MM.1S (cell line): ENCODE results near the gene SLC16A10.

Source experiments
- DNase-seq: peaks from one replicate; pipeline ENCODE4 v3.0.0-alpha.2; 2015
- H2AFZ ChIP-seq: fragments of 300-600 bp; sonication (generic); 2 replicates; pipeline ENCODE4 v1.6.0; 2016; ENCODE audit warnings: antibody characterized with exemption, low read length
- H3F3A ChIP-seq: fragments of 300-600 bp; sonication (generic); 2 replicates; pipeline ENCODE4 v1.6.1; 2016; ENCODE audit warnings: mild to moderate bottlenecking, antibody characterized with exemption, low read length, moderate library complexity, mixed read lengths; ENCODE audit not compliant: insufficient read depth
- H3K27ac ChIP-seq: fragments of 300-600 bp; sonication (generic); 2 replicates; pipeline ENCODE4 v1.5.1; 2016; ENCODE audit warnings: mild to moderate bottlenecking, low read length
- H3K27me3 ChIP-seq: fragments of 300-600 bp; sonication (generic); replicated peaks from 2 replicates; pipeline ENCODE4 v1.6.0; 2016; ENCODE audit warnings: low read length; ENCODE audit not compliant: insufficient read depth
- H3K36me3 ChIP-seq: fragments of 300-600 bp; sonication (generic); replicated peaks from 2 replicates; pipeline ENCODE4 v1.6.1; 2016; ENCODE audit warnings: mild to moderate bottlenecking, low read length, mixed read lengths; ENCODE audit not compliant: insufficient read depth
- H3K4me1 ChIP-seq: fragments of 300-600 bp; sonication (generic); 2 replicates; pipeline ENCODE4 v1.6.1; 2016; ENCODE audit warnings: low read length, mixed read lengths
- H3K4me2 ChIP-seq: fragments of 300-600 bp; sonication (generic); 2 replicates; pipeline ENCODE4 v1.6.0; 2016; ENCODE audit warnings: low read depth, low read length
- H3K4me3 ChIP-seq: fragments of 300-600 bp; sonication (generic); 2 replicates; pipeline ENCODE4 v1.5.1; 2016; ENCODE audit warnings: low read length, mixed read lengths
- H3K79me2 ChIP-seq: fragments of 300-600 bp; sonication (generic); 2 replicates; pipeline ENCODE4 v1.6.1; 2016; ENCODE audit warnings: mixed run types, low read length, mixed read lengths
- H3K9ac ChIP-seq: fragments of 300-600 bp; sonication (generic); 2 replicates; pipeline ENCODE4 v1.6.1; 2016; ENCODE audit warnings: low read length, mixed read lengths
- H3K9me2 ChIP-seq: fragments of 300-600 bp; sonication (generic); replicated peaks from 2 replicates; pipeline ENCODE4 v1.6.1; 2016; ENCODE audit warnings: mild to moderate bottlenecking, low read length, mixed read lengths; ENCODE audit not compliant: insufficient read depth
- H3K9me3 ChIP-seq: fragments of 300-600 bp; sonication (generic); replicated peaks from 2 replicates; pipeline ENCODE4 v1.6.1; 2016; ENCODE audit warnings: mild to moderate bottlenecking, low read length, mixed read lengths; ENCODE audit not compliant: insufficient read depth
- H4K20me1 ChIP-seq: fragments of 300-600 bp; sonication (generic); 2 replicates; pipeline ENCODE4 v1.6.1; 2016; ENCODE audit warnings: mild to moderate bottlenecking, low read length, moderate library complexity, mixed read lengths; ENCODE audit not compliant: insufficient read depth
- EZH2 ChIP-seq: fragments of 300-600 bp; sonication (generic); optimal IDR thresholded peaks from 2 replicates; pipeline ENCODE3; 2017; ENCODE audit warnings: low read depth, mild to moderate bottlenecking, antibody characterized with exemption, low read length, mixed read lengths
- EZH2phosphoT487 ChIP-seq: fragments of 300-600 bp; sonication (generic); IDR thresholded peaks from 2 replicates; pipeline ENCODE4 v1.6.1; 2018; ENCODE audit warnings: antibody characterized with exemption, low read length
- TF ChIP-seq, protein P1 (sequence below): fragments of 300-600 bp; sonication (generic); IDR thresholded peaks from 2 replicates; pipeline ENCODE4 v1.5.1; 2016; ENCODE audit warnings: antibody characterized with exemption, low read length, mixed read lengths

Gene SLC16A10

DNA sequence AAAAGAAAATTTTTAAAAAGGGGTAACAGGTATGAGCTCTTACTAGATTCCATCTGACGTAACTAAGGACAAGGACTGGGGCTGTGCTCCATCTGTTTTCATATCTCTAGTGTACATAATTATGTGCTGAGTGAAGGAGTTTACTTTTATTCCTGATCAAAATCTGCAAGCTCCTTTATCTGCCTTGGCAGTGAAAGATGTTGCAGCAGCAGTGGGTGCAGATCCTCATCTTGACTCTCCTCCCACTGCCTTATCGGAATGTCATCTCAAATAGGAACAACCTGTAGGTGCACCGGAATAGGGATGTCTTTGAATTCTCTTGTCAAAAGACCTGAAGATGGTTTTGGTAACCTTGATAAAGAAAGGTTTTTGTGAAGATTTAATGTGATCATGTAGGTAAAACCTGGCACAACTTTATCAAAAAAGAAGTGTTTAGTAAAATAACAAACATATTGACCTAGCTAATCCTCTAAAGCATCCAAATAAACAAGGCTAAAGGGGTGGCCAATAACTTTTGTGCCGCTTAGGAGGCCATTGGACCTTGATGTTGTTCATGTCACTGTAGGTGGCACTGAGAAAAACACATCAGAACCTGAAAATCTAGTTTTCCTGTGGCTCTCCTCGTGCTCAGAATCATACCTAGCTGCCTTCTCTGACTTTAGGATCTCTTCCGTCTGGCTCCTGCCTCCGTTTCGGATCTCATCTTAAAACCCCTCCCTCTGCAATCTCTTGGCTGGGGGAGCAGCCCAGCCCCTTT, 19.0 kb upstream of the SLC16A10 start:
- Histone ChIP-seq H3K4me1 (no peaks in the 10 kb centered on the region), H3K27me3 (no peaks in the 10 kb centered on the region), H3F3A (no peaks in the 10 kb centered on the region), H4K20me1 (no peaks in the 10 kb centered on the region), H3K79me2 (no peaks in the 10 kb centered on the region), H3K9me2 (no peaks in the 10 kb centered on the region), H3K4me3 (no peak overlapping the region), H3K9me3 (no peaks in the 10 kb centered on the region), H2AFZ (no peak overlapping the region), H3K27ac (no peak overlapping the region), H3K36me3 (no peaks in the 10 kb centered on the region), H3K4me2 (no peak overlapping the region), H3K9ac (no peak overlapping the region)
- no peak for DNase-seq
- TF ChIP-seq, protein P1, sequence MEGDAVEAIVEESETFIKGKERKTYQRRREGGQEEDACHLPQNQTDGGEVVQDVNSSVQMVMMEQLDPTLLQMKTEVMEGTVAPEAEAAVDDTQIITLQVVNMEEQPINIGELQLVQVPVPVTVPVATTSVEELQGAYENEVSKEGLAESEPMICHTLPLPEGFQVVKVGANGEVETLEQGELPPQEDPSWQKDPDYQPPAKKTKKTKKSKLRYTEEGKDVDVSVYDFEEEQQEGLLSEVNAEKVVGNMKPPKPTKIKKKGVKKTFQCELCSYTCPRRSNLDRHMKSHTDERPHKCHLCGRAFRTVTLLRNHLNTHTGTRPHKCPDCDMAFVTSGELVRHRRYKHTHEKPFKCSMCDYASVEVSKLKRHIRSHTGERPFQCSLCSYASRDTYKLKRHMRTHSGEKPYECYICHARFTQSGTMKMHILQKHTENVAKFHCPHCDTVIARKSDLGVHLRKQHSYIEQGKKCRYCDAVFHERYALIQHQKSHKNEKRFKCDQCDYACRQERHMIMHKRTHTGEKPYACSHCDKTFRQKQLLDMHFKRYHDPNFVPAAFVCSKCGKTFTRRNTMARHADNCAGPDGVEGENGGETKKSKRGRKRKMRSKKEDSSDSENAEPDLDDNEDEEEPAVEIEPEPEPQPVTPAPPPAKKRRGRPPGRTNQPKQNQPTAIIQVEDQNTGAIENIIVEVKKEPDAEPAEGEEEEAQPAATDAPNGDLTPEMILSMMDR, result no peak
- TF ChIP-seq EZH2phosphoT487, result no peak
- no peak for TF ChIP-seq EZH2

DNA sequence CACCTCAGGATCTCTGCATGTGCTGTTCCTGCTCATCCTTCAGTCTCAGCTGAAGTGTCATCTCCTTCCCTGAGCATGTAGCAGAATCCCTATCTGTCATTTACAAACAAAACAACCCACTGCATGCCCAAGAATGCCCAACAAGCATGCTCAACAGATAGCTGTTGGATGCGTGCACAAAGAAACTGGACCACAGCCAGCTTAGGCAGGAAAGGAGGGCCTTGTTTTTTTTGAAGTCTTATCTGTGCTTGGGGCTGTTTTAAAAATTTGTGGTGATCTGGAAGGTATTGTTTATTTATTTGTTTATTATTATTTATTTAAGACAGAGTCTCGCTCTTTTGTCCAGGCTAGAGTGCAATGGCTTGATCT, 18.5 kb upstream of the SLC16A10 start:
- Histone ChIP-seq H2AFZ (no peak overlapping the region), H3K79me2 (no peaks in the 10 kb centered on the region), H3K4me1 (no peaks in the 10 kb centered on the region), H3K9me3 (no peaks in the 10 kb centered on the region), H3K9ac (no peak overlapping the region), H3K36me3 (no peaks in the 10 kb centered on the region), H3F3A (no peaks in the 10 kb centered on the region), H4K20me1 (no peaks in the 10 kb centered on the region), H3K4me2 (no peak overlapping the region), H3K9me2 (no peaks in the 10 kb centered on the region), H3K27ac (no peak overlapping the region), H3K4me3 (no peak overlapping the region), H3K27me3 (no peaks in the 10 kb centered on the region)
- DNase-seq, result no peak
- TF ChIP-seq EZH2phosphoT487 (no peak), EZH2 (no peak)
- TF ChIP-seq, protein P1, result no peak

DNA sequence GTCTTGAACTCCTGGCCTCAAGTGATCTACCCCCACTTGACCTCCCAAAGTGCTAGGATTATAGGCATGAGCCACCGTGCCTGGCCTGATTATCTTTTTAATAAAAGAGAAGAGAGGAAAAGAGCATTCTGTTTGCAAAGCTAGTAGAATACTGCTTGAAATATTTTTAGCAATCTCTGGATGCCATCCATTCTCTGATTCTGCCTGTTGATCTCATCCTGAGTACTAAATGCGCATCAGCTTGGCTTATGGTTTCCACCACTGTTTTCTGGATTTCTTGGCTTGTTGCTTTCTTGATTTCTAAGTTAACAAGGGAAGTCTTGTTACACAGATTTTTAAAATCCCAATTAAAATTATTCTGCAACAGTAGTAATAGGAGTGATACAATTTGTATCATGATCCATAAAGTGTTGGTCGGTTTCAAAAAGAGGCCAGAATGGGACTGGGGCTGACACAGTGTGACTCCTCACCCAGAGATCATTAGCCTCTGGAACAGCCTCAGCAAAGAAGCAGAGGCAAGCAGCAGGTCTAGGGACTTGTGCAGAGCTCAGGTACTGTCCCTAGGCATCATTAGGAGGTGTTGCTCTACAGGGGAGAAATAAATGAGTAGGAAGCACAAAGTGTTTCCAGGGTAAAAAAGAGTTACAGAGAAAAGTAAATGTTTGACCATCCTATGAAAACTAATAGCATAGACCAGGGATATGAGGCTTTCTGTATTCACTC, 17.8 kb upstream of the SLC16A10 start:
- Histone ChIP-seq H3K27me3 (no peaks in the 10 kb centered on the region), H2AFZ (no peak overlapping the region), H3K4me2 (no peak overlapping the region), H3K27ac (no peak overlapping the region), H3K36me3 (no peaks in the 10 kb centered on the region), H3F3A (no peaks in the 10 kb centered on the region), H3K9me3 (no peaks in the 10 kb centered on the region), H3K9ac (no peak overlapping the region), H3K79me2 (no peaks in the 10 kb centered on the region), H3K9me2 (no peaks in the 10 kb centered on the region), H4K20me1 (no peaks in the 10 kb centered on the region), H3K4me3 (no peak overlapping the region), H3K4me1 (no peaks in the 10 kb centered on the region)
- TF ChIP-seq, protein P1, result no peak
- no peak for TF ChIP-seq EZH2
- no peak for DNase-seq
